DOHH2 (cell line): Measurements from ENCODE around the gene VASH2.

Experiments used
- EZH2phosphoT487 ChIP-seq: fragments of 200-600 bp; sonication (generic); IDR thresholded peaks from 2 replicates; pipeline ENCODE4 v1.6.1; 2017; ENCODE audit warnings: borderline replicate concordance, mild to moderate bottlenecking, antibody characterized with exemption, low read length, moderate library complexity, mixed read lengths
- TF ChIP-seq, protein P1 (sequence below): fragments of 200-600 bp; sonication (generic); IDR thresholded peaks from one replicate; pipeline ENCODE4 v1.5.1; 2014; ENCODE audit warnings: antibody characterized with exemption, mild to moderate bottlenecking, low read depth, low read length; ENCODE audit not compliant: poor library complexity, severe bottlenecking

DNA sequence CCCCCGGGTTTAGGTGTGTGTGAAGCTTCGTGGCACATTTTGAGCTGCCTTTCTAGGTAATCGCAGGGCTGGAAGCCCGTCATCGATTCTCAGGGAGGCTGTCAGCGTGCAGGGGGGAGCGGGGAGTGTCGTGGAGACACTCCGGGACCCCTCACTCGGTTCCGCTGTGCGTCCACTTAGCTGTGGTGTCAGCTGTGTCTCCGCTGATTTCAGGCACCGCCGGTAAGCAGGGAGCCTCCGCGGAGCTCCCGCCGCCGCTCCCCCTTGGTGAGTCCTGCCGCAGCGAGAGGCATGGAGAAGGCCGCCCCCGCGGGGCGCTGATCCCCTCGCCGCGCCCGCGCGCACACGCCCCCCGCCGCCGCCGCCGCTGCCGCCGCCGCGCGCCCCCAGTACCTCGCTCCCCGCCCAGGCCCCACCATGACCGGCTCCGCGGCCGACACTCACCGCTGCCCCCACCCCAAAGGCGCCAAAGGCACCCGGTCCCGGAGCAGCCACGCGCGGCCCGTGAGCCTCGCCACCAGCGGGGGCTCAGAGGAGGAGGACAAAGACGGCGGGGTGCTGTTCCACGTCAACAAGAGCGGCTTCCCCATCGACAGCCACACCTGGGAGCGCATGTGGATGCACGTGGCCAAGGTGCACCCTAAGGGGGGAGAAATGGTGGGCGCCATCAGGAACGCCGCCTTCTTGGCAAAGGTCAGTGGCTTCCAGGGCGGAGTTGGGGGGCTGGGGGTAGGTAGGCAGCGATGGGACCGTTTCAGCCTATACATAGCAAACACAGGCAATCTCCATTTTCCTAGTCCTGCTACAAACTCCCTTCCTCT, 995 bp downstream of the VASH2 start:
- TF ChIP-seq, protein P1, sequence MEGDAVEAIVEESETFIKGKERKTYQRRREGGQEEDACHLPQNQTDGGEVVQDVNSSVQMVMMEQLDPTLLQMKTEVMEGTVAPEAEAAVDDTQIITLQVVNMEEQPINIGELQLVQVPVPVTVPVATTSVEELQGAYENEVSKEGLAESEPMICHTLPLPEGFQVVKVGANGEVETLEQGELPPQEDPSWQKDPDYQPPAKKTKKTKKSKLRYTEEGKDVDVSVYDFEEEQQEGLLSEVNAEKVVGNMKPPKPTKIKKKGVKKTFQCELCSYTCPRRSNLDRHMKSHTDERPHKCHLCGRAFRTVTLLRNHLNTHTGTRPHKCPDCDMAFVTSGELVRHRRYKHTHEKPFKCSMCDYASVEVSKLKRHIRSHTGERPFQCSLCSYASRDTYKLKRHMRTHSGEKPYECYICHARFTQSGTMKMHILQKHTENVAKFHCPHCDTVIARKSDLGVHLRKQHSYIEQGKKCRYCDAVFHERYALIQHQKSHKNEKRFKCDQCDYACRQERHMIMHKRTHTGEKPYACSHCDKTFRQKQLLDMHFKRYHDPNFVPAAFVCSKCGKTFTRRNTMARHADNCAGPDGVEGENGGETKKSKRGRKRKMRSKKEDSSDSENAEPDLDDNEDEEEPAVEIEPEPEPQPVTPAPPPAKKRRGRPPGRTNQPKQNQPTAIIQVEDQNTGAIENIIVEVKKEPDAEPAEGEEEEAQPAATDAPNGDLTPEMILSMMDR: no peak
- 0 out of 2 replicates have a peak, but pooled peaks have one; percentile 17 for TF ChIP-seq EZH2phosphoT487
